GM10248 (cell line): Measurements from ENCODE around the gene LBHD1.

Experiments
- CTCF ChIA-PET: fragments of 300-600 bp; sonication (Branson Sonifier 250); formaldehyde crosslinking; extraction: SDS; loops from one replicate; lab custom pipeline; 2021; ENCODE audit warnings: antibody characterized with exemption; lab: Yijun Ruan, JAX
- POLR2A ChIA-PET: fragments of 350-650 bp; sonication (Branson Sonifier 250); formaldehyde crosslinking; extraction: SDS; loops from one replicate; lab custom pipeline; 2020; ENCODE audit warnings: antibody characterized with exemption; lab: Yijun Ruan, JAX
- DNase-seq: peaks from one replicate; pipeline ENCODE4 v3.0.0; 2012; ENCODE audit errors: extremely low spot score
- CTCF ChIP-seq: IDR thresholded peaks from 2 replicates; pipeline ENCODE4 v1.5.1; 2012; ENCODE audit warnings: mild to moderate bottlenecking, low read depth; ENCODE audit errors: extremely low read depth, missing control alignments, control extremely low read depth

Gene LBHD1

GRCh38 chr11:62671608-62672389 lies at the start of gene LBHD1, which contains the start of gene UQCC3:
TSS of gene LBHD1 (minus strand) at chr11:62672267. CDS start at chr11:62670031, 2,236 bp downstream.
TSS of gene UQCC3 (plus strand) at chr11:62671673. CDS start at chr11:62671746, 73 bp downstream.
- POLR2A ChIA-PET, result interaction anchor here (0.6 to 9.8 kb wide), 15 partner anchors 6 to 1671 kb away, joined by 3 to 95 read pairs (median 4); partner anchors contain the start of genes B3GAT3, C11orf98, CSKMT and EEF1G
- no peak for TF ChIP-seq CTCF
- peak; percentile 86 for DNase-seq
- CTCF ChIA-PET, result interaction anchor here (1.0 to 5.1 kb wide), 8 partner anchors 9 to 247 kb away, joined by 3 to 34 read pairs (median 4); partner anchors contain the start of gene LRRN4CL

- ChIA-PET CTCF (interaction anchor here (1.1 kb wide), 1 partner anchor 39 kb away, joined by 3 read pairs; no protein-coding TSS in a partner anchor), POLR2A (interaction anchor here (0.9 kb wide), 1 partner anchor 55 kb away, joined by 3 read pairs; the partner anchor contains the start of genes C11orf98 and CSKMT)
- TF ChIP-seq CTCF, result no peak
- no peak for DNase-seq
These were observed 47.4 kb upstream of the LBHD1 start for GRCh38 chr11:62719302-62719978.

- POLR2A ChIA-PET, result no interaction called here
- no peak for TF ChIP-seq CTCF
- CTCF ChIA-PET, result interaction anchor here (0.8 to 1.2 kb wide), 4 partner anchors 11 to 54 kb away, joined by 3 to 4 read pairs (median 3); partner anchors contain the start of gene BSCL2
- DNase-seq, result no peak
These were observed 44.7 kb upstream of the LBHD1 start for GRCh38 chr11:62716816-62717215.

GRCh38 chr11:62716206-62716605 lies 44.1 kb upstream of the LBHD1 start:
- CTCF ChIA-PET, result interaction anchor here (0.7 to 1.2 kb wide), 4 partner anchors 10 to 53 kb away, joined by 3 to 5 read pairs (median 3); partner anchors contain the start of genes HNRNPUL2 and TTC9C
- no peak for TF ChIP-seq CTCF
- POLR2A ChIA-PET, result no interaction called here
- no peak for DNase-seq

GRCh38 chr11:62715150-62716130 lies 43.4 kb upstream of the LBHD1 start:
- no peak for DNase-seq
- CTCF ChIA-PET, result interaction anchor here (0.7 to 1.2 kb wide), 4 partner anchors 9 to 52 kb away, joined by 3 to 5 read pairs (median 3); partner anchors contain the start of genes HNRNPUL2 and TTC9C
- TF ChIP-seq CTCF, result no peak
- POLR2A ChIA-PET, result interaction anchor here (0.6 kb wide), 2 partner anchors 12 to 72 kb away, joined by 3 read pairs; partner anchors contain the start of gene TMEM179B
